ENCODE results near the gene REPIN1.

Gene REPIN1

DNA sequence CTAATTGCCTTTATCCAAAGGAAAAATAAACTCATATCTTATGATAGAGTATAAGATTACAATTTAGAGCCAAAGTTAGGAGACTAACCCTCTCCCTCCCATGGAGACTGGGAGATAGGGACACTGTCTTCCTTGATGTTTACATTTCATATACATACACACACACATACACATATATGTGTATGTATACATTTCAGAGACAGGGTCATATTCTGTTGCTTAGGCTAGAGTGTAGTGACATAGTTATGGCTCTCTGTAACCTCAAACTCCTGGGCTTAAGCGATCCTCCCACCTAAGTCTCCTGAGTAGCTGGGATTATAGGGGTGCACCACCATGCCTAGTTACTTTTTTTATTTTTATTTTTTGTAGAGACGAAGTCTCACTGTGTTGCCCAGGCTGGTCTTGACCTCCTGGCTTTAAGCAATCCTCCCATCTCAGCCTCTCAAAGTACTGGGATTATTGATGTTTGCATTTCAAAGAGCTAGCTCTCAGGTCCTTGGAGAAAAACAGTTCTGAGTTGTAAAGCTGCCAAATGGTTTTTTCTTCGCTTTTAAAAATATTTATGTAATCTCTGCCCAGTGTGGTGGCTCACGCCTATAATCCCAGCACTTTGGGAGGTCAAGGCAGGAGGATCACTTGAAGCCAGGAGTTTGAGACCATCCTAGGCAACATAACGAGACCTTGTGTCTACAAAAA, 8.1 kb upstream of the REPIN1 start:
- no peak for DNase-seq (ENCODE audit: low read depth)

GRCh38 chr7:150361402-150361801, 7.2 kb upstream of the REPIN1 start:
- DNase-seq (ENCODE audit: low read depth), result no peak

DNA sequence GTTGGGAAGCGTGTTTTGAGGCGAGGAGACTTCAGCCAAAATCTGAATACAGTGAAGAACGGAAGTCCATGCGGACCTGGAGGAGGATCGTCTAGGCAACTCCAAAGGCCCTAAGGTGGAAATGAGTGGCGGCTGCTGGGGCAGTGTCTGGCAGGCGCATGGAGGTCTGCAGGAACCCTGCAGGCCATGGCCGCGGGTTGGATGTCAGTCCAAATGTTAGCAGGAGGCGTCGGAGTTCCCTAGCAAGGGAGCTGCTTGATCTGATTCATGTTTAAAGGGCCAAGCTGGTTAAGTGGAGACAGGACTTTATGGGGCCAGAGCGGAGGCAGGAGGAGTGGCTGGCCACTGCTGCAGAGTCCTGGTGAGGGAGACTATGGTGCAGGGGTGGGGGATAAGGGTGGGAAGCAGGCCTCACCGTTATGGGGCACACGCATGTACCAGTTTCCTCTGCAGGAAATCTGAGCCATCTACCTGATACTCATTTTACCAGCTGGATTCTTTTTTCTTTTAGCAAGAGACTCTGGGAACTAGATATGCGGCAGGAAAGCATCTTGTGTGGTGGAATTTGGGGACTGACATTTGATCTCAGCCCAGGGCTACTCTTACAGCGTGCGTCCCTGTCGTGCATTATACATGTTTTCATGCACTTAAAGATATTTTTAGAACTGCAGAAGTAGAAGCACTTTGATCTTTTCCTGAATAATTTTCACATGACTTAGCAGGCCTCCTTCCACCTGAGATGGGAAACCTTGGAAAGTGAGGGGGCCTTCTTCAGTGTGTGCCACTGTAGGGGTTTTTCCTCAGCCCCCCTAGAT, 6.6 kb upstream of the REPIN1 start:
- no peak for DNase-seq (ENCODE audit: low read depth)

GRCh38 chr7:150363370-150363769, 5.3 kb upstream of the REPIN1 start:
- DNase-seq (ENCODE audit: low read depth), result no peak

DNA sequence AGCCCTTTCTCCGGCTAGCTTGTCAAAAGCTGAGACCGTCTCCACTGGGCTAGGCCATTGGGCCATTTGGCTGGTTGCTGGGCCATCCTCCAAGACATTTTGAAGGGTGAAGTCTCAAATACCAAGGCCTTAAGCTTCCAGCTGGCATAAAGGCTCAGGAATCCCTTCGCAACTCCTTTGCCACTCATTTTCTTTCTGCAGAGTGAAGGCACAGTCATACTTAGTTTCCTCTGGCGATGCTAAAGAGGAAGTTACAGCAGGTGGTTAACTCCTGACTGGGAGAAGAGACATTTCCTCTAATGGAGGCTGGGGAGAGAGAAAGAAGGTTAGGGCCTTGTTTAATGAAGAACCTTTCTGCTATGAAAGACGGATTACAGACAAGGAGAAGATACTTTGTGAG, 4.8 kb upstream of the REPIN1 start:
- no peak for DNase-seq (ENCODE audit: low read depth)

GRCh38 chr7:150365194-150365593, 3.4 kb upstream of the REPIN1 start:
- DNase-seq (ENCODE audit: low read depth), result no peak

GRCh38 chr7:150365673-150366398, 2.8 kb upstream of the REPIN1 start:
- DNase-seq (ENCODE audit: low read depth), result no peak

DNA sequence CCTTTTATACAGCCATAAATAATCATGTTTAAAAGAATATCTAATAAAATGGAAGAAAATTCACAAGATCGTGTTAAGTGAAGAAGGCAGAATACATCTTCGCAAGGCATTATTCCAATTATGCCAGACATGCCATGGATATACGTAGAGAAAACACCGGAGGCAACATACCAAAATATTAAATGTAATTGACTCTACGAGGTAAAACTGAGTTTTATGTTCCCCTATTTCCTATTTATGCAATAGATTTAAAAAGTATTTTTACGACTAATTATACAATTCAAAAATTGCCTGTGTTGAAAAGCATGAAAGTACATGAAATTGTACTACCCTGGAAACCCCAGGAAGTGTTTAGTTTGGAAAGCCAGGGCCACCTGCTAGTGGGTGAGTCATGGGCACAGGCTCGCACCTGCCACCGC, 936 bp upstream of the REPIN1 start:
- no peak for DNase-seq (ENCODE audit: low read depth)

DNA sequence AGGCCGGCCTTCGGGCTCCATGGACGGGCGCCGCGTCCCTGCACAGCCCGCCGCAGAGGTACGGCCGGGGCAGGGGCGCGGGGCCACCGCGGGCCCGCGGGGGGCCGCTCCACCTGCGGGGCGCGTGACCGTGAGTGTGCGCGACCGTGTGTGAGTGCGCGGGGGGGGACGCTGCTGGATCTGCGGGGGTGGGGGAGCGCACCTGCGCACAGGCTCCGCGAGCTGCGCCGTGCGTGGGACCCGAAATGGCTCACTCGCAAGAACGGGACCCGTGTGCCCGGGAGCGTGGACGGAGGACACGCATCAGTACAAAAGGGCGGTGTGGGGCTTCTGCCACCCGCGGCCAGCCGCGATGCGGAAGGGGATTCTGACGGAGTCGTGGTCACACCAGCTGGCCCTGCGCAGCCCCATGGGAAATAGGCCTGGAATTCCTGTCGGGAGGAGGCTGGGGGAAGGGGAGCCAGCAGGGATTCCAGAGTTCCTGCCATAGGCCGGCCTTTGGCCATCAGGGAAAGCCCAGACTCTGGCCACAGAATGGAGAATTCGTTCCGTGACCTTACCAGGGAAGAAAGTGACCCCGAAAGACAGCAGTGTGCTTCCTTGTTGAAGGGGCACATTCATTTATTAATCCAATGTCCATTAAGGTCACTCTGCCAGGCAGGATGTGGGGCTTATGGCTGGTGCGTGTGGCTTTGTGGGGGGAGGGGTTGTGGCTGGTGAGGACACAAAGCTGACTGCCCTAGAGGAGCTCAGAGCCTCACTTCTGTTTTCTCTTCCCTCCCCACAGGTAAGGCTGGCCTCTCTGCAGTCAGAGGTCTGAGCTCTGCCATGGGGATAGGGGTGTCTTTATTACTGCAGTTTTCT, 494 bp downstream of the REPIN1 start:
- DNase-seq (ENCODE audit: low read depth), result no peak

GRCh38 chr7:150369748-150370501, 1.3 kb downstream of the REPIN1 start:
- DNase-seq (ENCODE audit: low read depth), result no peak

DNA sequence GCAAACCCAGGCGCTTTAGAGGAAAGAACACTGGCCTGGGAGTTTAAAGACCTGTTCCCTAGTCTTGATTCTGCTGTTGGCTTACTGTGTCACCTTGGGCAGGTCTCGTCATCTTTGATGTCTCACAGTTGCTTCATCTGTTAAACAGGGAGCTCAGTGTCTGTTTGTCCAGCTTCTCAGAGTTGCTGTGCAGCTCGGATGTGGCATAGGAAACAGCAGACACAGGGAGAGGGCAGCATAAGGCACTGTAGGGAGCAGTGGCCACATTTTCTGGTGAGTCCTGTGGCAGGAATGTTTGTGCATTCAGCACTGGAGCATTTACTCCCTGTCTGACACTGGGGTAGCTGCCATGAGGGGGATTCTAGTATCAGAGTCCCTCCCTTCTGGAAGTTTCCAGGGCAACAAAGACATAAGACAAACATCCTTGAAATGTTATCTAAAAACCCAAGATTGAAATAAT, 2.0 kb downstream of the REPIN1 start:
- DNase-seq (ENCODE audit: low read depth), result no peak

- no peak for DNase-seq (ENCODE audit: low read depth)
These were observed 2.7 kb downstream of the REPIN1 start for GRCh38 chr7:150371131-150371995.

DNA sequence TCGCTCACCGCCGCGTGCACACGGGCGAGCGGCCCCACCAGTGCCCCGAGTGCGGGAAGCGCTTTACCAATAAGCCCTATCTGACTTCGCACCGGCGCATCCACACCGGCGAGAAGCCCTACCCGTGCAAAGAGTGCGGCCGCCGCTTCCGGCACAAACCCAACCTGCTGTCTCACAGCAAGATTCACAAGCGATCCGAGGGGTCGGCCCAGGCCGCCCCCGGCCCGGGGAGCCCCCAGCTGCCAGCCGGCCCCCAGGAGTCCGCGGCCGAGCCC, 3.3 kb downstream of the REPIN1 start:
- no peak for DNase-seq (ENCODE audit: low read depth)

GRCh38 chr7:150372271-150373048, 3.8 kb downstream of the REPIN1 start:
- no peak for DNase-seq (ENCODE audit: low read depth)

DNA sequence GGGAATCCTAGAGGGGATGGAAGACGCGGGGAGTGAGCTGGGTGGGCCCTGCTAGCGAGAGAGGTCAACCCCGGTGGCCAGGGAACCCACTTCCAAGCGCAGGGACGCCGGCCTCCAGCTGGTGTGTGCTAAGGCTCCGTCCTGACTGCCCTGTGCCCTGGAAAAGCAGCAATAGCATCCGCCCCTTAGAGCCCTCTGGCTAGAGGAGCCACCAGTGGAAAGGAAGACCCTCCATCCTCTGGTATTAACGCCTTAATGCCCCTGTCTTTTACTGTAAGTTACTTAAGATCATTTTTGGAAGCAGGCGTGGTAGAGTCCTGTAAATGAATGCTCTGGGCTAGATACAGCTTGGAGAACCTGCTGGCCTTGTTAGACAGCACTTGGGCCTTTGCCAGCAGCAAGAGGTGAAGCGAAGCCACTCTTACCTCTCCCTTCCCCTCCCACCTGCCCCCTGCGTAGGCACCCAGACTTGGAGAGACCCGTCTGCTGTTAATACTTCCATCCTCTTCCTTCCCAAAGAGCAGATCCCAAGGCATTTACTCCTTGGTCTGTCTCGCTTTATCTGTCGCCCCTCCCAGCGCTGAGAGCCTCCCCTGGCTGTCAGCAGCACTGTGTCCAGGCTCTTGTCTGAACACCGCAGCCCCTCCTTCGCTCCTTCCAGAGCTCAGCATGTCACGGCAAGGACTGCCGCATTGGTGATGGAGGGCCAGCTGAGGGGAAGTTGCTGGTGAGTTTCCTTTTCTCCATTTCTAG, 4.6 kb downstream of the REPIN1 start:
- DNase-seq (ENCODE audit: low read depth), result no peak

DNA sequence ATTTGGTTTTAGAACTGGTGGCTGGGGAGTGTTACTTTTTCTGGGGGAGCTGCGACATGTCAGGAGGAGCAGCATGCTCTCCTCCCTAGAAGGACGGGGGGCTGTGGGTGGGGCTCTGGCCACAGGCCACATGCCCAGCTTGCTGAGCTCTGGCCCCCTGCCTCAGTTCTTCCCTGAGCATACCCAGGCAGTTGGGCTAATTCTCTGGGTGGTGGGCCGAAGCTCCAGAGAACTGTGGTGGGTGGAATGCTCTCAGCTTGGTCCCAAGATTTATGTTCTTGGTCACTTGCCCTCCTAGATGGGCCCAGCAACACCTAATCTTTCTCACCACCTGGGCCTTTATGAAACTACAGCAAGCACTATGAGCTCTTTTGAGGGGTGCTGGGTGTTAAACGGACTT, 5.4 kb downstream of the REPIN1 start:
- DNase-seq (ENCODE audit: low read depth), result no peak

- no peak for DNase-seq (ENCODE audit: low read depth)
These were observed 5.8 kb downstream of the REPIN1 start for GRCh38 chr7:150374472-150374871.

GRCh38 chr7:150375662-150376521, 7.3 kb downstream of the REPIN1 start:
- no peak for DNase-seq (ENCODE audit: low read depth)

Measured in stimulated activated CD8-positive, alpha-beta memory T cell treated with anti-CD3 and anti-CD28 coated beads, Interleukin-12 subunit alpha, Interleukin-12 subunit beta, amount 100 ng/mL, for 1 hour (primary cell).